WTC11 (cell line): ENCODE data around the gene SPHK2. TPM values are rescaled to one million over a fixed set of nuclear protein-coding genes. Genes with fewer than 3 reads are reported as not detected.

Source experiments
- ATF1 ChIP-seq: sonication (generic); formaldehyde crosslinking; IDR thresholded peaks from 2 replicates; pipeline ENCODE4 v1.8.1; 2023; ENCODE audit warnings: mild to moderate bottlenecking, moderate library complexity, missing genetic modification reagents
- MYBL2 ChIP-seq: sonication (generic); formaldehyde crosslinking; IDR thresholded peaks from 2 replicates; pipeline ENCODE4 v1.8.1; 2023; ENCODE audit warnings: mild to moderate bottlenecking, moderate library complexity, missing genetic modification reagents
- RELA ChIP-seq: sonication (generic); formaldehyde crosslinking; IDR thresholded peaks from 2 replicates; pipeline ENCODE4 v1.8.1; 2022; ENCODE audit warnings: missing genetic modification reagents, mild to moderate bottlenecking, borderline replicate concordance
- SMAD4 ChIP-seq: sonication (generic); formaldehyde crosslinking; IDR thresholded peaks from 2 replicates; pipeline ENCODE4 v1.8.0; 2022; ENCODE audit warnings: mild to moderate bottlenecking, missing genetic modification reagents
- SP1 ChIP-seq: sonication (generic); formaldehyde crosslinking; conservative IDR thresholded peaks from 2 replicates; pipeline ENCODE4 v1.8.1; 2022; ENCODE audit warnings: missing genetic modification reagents
- TEAD1 ChIP-seq: sonication (generic); formaldehyde crosslinking; IDR thresholded peaks from 2 replicates; pipeline ENCODE4 v1.8.0; 2022; ENCODE audit warnings: mild to moderate bottlenecking, missing genetic modification reagents
- TEAD4 ChIP-seq: sonication (generic); formaldehyde crosslinking; IDR thresholded peaks from 2 replicates; pipeline ENCODE4 v1.8.0; 2022; ENCODE audit warnings: mild to moderate bottlenecking, missing genetic modification reagents
- ZNF232 ChIP-seq: sonication (generic); formaldehyde crosslinking; IDR thresholded peaks from 2 replicates; pipeline ENCODE4 v1.8.0; 2022; ENCODE audit warnings: mild to moderate bottlenecking, missing genetic modification reagents
- ZNF317 ChIP-seq: sonication (generic); formaldehyde crosslinking; IDR thresholded peaks from 2 replicates; pipeline ENCODE4 v1.8.1; 2023; ENCODE audit warnings: low read depth, mild to moderate bottlenecking, moderate library complexity, missing genetic modification reagents, borderline replicate concordance
- ZNF396 ChIP-seq: fragments of 250-450 bp; sonication (Bioruptor Pico); IDR thresholded peaks from 2 replicates; pipeline ENCODE4 v1.8.0; 2021; ENCODE audit warnings: mild to moderate bottlenecking, moderate library complexity, borderline replicate concordance
- ZNF671 ChIP-seq: fragments of 250-450 bp; sonication (Bioruptor Pico); IDR thresholded peaks from 2 replicates; pipeline ENCODE4 v1.8.0; 2021; ENCODE audit warnings: mild to moderate bottlenecking
- total RNA-seq: library from RNA; stranded (reverse); gene quantifications from 3 replicates; pipeline ENCODE4 v1.2.3, GENCODE V29; 2021
- TF ChIP-seq, protein P1 (sequence below): fragments of 250-450 bp; sonication (Bioruptor Pico); IDR thresholded peaks from 2 replicates; pipeline ENCODE4 v1.9.0; 2021; ENCODE audit warnings: mild to moderate bottlenecking, borderline replicate concordance
- TF ChIP-seq, protein P2 (sequence below): sonication (generic); formaldehyde crosslinking; IDR thresholded peaks from 2 replicates; pipeline ENCODE4 v1.8.0; 2022; ENCODE audit warnings: mild to moderate bottlenecking, missing genetic modification reagents
- TF ChIP-seq, protein P3 (sequence below): sonication (generic); formaldehyde crosslinking; IDR thresholded peaks from 2 replicates; pipeline ENCODE4 v1.8.1; 2023; ENCODE audit warnings: mild to moderate bottlenecking, missing genetic modification reagents
- TF ChIP-seq, protein P4 (sequence below): sonication (generic); formaldehyde crosslinking; IDR thresholded peaks from 2 replicates; pipeline ENCODE4 v1.8.1; 2023; ENCODE audit warnings: mild to moderate bottlenecking, missing genetic modification reagents, moderate library complexity
- TF ChIP-seq, protein P5 (sequence below): sonication (generic); formaldehyde crosslinking; IDR thresholded peaks from 2 replicates; pipeline ENCODE4 v1.8.0; 2023; ENCODE audit warnings: missing genetic modification reagents, mild to moderate bottlenecking, borderline replicate concordance

The SPHK2 gene
- total RNA-seq, 1 experiment from 2014 or later, result 64.6 TPM

DNA sequence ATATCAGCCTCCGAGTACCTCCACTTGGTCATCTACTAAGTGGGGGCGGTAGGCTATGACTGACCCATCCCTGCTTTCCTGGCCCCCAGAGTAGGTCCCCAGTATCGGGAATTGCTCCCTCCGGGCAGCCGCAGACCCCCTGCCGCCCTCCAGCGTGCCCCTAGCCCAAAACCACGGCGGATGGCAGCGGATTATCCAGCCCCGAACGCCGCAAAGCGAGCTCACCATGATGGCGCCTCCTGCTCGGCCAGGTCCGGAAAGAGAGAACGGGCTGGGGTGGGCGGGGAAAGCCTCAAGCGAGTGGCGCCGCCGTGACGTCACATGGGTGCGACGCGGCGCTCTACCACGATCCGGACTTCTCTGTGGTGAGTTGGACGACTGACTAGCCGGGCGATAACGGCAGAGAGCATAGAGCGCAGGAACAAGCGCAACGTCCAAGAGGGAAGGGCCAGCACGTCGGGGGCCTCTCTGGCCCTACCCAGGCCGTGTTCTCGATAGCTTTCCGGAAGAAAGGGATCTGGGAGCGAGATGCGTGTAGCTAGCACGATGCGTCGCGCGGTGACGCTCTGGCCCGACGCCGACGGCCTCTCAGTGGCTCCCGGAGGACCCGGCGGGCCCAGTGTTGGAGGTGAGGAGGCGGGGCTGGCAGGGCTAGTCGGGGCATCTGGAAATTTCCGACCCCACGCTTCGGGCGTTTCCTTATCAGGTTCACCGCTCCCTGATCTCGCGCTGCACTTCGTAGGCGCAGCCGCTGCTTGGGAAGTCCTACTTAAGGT, at the start of gene SPHK2, which contains the start of gene RPL18 (continued):
- TF ChIP-seq, protein P1, sequence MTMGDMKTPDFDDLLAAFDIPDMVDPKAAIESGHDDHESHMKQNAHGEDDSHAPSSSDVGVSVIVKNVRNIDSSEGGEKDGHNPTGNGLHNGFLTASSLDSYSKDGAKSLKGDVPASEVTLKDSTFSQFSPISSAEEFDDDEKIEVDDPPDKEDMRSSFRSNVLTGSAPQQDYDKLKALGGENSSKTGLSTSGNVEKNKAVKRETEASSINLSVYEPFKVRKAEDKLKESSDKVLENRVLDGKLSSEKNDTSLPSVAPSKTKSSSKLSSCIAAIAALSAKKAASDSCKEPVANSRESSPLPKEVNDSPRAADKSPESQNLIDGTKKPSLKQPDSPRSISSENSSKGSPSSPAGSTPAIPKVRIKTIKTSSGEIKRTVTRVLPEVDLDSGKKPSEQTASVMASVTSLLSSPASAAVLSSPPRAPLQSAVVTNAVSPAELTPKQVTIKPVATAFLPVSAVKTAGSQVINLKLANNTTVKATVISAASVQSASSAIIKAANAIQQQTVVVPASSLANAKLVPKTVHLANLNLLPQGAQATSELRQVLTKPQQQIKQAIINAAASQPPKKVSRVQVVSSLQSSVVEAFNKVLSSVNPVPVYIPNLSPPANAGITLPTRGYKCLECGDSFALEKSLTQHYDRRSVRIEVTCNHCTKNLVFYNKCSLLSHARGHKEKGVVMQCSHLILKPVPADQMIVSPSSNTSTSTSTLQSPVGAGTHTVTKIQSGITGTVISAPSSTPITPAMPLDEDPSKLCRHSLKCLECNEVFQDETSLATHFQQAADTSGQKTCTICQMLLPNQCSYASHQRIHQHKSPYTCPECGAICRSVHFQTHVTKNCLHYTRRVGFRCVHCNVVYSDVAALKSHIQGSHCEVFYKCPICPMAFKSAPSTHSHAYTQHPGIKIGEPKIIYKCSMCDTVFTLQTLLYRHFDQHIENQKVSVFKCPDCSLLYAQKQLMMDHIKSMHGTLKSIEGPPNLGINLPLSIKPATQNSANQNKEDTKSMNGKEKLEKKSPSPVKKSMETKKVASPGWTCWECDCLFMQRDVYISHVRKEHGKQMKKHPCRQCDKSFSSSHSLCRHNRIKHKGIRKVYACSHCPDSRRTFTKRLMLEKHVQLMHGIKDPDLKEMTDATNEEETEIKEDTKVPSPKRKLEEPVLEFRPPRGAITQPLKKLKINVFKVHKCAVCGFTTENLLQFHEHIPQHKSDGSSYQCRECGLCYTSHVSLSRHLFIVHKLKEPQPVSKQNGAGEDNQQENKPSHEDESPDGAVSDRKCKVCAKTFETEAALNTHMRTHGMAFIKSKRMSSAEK (CRISPR knock-in tag), result no peak
- TF ChIP-seq, protein P2, sequence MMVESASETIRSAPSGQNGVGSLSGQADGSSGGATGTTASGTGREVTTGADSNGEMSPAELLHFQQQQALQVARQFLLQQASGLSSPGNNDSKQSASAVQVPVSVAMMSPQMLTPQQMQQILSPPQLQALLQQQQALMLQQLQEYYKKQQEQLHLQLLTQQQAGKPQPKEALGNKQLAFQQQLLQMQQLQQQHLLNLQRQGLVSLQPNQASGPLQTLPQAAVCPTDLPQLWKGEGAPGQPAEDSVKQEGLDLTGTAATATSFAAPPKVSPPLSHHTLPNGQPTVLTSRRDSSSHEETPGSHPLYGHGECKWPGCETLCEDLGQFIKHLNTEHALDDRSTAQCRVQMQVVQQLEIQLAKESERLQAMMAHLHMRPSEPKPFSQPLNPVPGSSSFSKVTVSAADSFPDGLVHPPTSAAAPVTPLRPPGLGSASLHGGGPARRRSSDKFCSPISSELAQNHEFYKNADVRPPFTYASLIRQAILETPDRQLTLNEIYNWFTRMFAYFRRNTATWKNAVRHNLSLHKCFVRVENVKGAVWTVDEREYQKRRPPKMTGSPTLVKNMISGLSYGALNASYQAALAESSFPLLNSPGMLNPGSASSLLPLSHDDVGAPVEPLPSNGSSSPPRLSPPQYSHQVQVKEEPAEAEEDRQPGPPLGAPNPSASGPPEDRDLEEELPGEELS (CRISPR knock-in tag), result peak; percentile 78; the same call in 1 of the 2 replicates
- TF ChIP-seq ZNF317 (CRISPR knock-in tag) (no peak), TEAD1 (CRISPR knock-in tag) (peak; percentile 47; the same call in 1 of the 2 replicates), MYBL2 (CRISPR knock-in tag) (peak; percentile 78; the same call in 1 of the 2 replicates), ZNF671 (CRISPR knock-in tag) (no peak), ZNF232 (no peak), SMAD4 (CRISPR knock-in tag) (0 out of 2 replicates have a peak, but pooled peaks have one; percentile 4), ATF1 (CRISPR knock-in tag) (peak; percentile 86), ZNF396 (CRISPR knock-in tag) (no peak), SP1 (CRISPR knock-in tag) (peak; percentile 99), RELA (CRISPR knock-in tag) (no peak), TEAD4 (0 out of 2 replicates have a peak, but pooled peaks have one; percentile 15)
- TF ChIP-seq, protein P3, sequence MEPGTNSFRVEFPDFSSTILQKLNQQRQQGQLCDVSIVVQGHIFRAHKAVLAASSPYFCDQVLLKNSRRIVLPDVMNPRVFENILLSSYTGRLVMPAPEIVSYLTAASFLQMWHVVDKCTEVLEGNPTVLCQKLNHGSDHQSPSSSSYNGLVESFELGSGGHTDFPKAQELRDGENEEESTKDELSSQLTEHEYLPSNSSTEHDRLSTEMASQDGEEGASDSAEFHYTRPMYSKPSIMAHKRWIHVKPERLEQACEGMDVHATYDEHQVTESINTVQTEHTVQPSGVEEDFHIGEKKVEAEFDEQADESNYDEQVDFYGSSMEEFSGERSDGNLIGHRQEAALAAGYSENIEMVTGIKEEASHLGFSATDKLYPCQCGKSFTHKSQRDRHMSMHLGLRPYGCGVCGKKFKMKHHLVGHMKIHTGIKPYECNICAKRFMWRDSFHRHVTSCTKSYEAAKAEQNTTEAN, result peak; percentile 68; the same call in 1 of the 2 replicates
- TF ChIP-seq, protein P4, sequence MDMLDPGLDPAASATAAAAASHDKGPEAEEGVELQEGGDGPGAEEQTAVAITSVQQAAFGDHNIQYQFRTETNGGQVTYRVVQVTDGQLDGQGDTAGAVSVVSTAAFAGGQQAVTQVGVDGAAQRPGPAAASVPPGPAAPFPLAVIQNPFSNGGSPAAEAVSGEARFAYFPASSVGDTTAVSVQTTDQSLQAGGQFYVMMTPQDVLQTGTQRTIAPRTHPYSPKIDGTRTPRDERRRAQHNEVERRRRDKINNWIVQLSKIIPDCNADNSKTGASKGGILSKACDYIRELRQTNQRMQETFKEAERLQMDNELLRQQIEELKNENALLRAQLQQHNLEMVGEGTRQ (CRISPR knock-in tag), result peak; percentile 47
- TF ChIP-seq, protein P5, sequence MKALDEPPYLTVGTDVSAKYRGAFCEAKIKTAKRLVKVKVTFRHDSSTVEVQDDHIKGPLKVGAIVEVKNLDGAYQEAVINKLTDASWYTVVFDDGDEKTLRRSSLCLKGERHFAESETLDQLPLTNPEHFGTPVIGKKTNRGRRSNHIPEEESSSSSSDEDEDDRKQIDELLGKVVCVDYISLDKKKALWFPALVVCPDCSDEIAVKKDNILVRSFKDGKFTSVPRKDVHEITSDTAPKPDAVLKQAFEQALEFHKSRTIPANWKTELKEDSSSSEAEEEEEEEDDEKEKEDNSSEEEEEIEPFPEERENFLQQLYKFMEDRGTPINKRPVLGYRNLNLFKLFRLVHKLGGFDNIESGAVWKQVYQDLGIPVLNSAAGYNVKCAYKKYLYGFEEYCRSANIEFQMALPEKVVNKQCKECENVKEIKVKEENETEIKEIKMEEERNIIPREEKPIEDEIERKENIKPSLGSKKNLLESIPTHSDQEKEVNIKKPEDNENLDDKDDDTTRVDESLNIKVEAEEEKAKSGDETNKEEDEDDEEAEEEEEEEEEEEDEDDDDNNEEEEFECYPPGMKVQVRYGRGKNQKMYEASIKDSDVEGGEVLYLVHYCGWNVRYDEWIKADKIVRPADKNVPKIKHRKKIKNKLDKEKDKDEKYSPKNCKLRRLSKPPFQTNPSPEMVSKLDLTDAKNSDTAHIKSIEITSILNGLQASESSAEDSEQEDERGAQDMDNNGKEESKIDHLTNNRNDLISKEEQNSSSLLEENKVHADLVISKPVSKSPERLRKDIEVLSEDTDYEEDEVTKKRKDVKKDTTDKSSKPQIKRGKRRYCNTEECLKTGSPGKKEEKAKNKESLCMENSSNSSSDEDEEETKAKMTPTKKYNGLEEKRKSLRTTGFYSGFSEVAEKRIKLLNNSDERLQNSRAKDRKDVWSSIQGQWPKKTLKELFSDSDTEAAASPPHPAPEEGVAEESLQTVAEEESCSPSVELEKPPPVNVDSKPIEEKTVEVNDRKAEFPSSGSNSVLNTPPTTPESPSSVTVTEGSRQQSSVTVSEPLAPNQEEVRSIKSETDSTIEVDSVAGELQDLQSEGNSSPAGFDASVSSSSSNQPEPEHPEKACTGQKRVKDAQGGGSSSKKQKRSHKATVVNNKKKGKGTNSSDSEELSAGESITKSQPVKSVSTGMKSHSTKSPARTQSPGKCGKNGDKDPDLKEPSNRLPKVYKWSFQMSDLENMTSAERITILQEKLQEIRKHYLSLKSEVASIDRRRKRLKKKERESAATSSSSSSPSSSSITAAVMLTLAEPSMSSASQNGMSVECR (CRISPR knock-in tag), result peak; percentile 72; the same call in 1 of the 2 replicates
